GM12891 (cell line): ENCODE results near the gene OTOA.

ENCODE experiments used
- POLR2A ChIP-seq: IDR thresholded peaks from 2 replicates; pipeline ENCODE4 v1.6.1; 2011; ENCODE audit warnings: low read depth, low read length, control low read depth
- POLR2AphosphoS5 ChIP-seq: IDR thresholded peaks from 2 replicates; pipeline ENCODE4 v1.6.1; 2011; ENCODE audit warnings: low read depth, low read length, control low read depth
- POU2F2 ChIP-seq: IDR thresholded peaks from 2 replicates; pipeline ENCODE4 v1.6.1; 2011; ENCODE audit warnings: low read depth, mild to moderate bottlenecking, control low read depth, low read length, moderate library complexity
- TAF1 ChIP-seq: IDR thresholded peaks from 2 replicates; pipeline ENCODE4 v1.6.1; 2011; ENCODE audit warnings: low read depth, low read length, control low read depth

DNA sequence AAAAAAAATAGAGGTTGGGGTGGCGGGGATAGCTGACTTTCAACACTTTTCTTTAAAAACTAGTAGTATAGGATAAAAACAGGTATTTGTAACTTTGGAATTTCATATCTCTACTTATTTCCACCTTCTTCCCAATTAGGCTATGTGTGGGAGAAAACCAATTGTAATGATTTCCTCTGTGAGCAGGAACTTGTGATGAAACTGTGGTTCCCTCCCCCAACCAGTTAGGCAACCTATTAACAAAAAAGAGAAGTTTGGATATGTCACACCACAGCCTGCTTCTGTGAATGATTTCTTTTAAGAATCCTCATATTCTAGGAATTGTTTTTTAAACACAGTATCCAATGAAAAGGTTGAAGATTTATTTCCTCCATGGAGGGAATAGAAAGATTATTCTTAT, 13.2 kb upstream of the OTOA start:
- TF ChIP-seq TAF1 (no peak), POLR2A (no peak), POLR2AphosphoS5 (no peak), POU2F2 (no peak)
